ENCODE measurements around the gene DAPK1.

DAPK1 gene

GRCh38 chr9:87720173-87720572, 222.5 kb downstream of the DAPK1 start:
- peaks cover under 1% of the 10 kb centered on the region for H3K4me1 Mint-ChIP-seq (ENCODE audit: low read depth)
- no peaks in the 10 kb centered on the region for H3K9me3 Mint-ChIP-seq
- H3K27me3 Mint-ChIP-seq = peaks cover 12% of the 10 kb centered on the region

GRCh38 chr9:87722393-87723088, 224.9 kb downstream of the DAPK1 start:
- no peak for DNase-seq
- Mint-ChIP-seq H3K4me1 (ENCODE audit: low read depth) (peaks cover 15% of the 10 kb centered on the region), H3K36me3 (ENCODE audit: low read depth) (no peaks in the 10 kb centered on the region), H3K4me3 (no peak overlapping the region), H3K27me3 (peaks cover 26% of the 10 kb centered on the region), H3K27ac (no peak overlapping the region), H3K9me3 (no peaks in the 10 kb centered on the region)

More at GRCh38 chr9:87720173-87720572, 222.5 kb downstream of the DAPK1 start:
- Mint-ChIP-seq H3K36me3 (ENCODE audit: low read depth) (no peaks in the 10 kb centered on the region), H3K4me3 (no peak overlapping the region), H3K27ac (no peak overlapping the region)
- DNase-seq = no peak

GRCh38 chr9:87725356-87725899, 227.8 kb downstream of the DAPK1 start:
- Mint-ChIP-seq H3K9me3 (no peaks in the 10 kb centered on the region), H3K27me3 (peaks cover 30% of the 10 kb centered on the region), H3K4me1 (ENCODE audit: low read depth) (peaks cover 28% of the 10 kb centered on the region), H3K36me3 (ENCODE audit: low read depth) (peaks cover 6% of the 10 kb centered on the region), H3K4me3 (peak overlapping the region; percentile 82), H3K27ac (peak overlapping the region; percentile 84)
- DNase-seq = no peak

GRCh38 chr9:87725900-87726709, 228.4 kb downstream of the DAPK1 start, which contains the start of gene CTSL:
CTSL (plus strand) TSS chr9:87726119; CDS start chr9:87727604, 1,485 bp downstream.
- Mint-ChIP-seq H3K9me3 (no peaks in the 10 kb centered on the region), H3K4me1 (ENCODE audit: low read depth) (peaks cover 28% of the 10 kb centered on the region), H3K4me3 (peak within 1 kb of the TSS; percentile 82), H3K36me3 (ENCODE audit: low read depth) (peaks cover 10% of the 10 kb centered on the region), H3K27me3 (peaks cover 30% of the 10 kb centered on the region), H3K27ac (peak within 1 kb of the TSS; percentile 84)
- DNase-seq = peak; percentile 70

GRCh38 chr9:87729246-87729645, 231.6 kb downstream of the DAPK1 start:
- H3K9me3 Mint-ChIP-seq = no peaks in the 10 kb centered on the region
- no peak overlapping the region for H3K27ac Mint-ChIP-seq

GRCh38 chr9:87731321-87731720, 233.7 kb downstream of the DAPK1 start:
- Mint-ChIP-seq H3K4me3 (no peak overlapping the region), H3K9me3 (no peaks in the 10 kb centered on the region), H3K36me3 (ENCODE audit: low read depth) (peaks cover 12% of the 10 kb centered on the region), H3K27me3 (peaks cover 36% of the 10 kb centered on the region), H3K27ac (no peak overlapping the region), H3K4me1 (ENCODE audit: low read depth) (peaks cover 24% of the 10 kb centered on the region)
- no peak for DNase-seq

More at GRCh38 chr9:87729246-87729645, 231.6 kb downstream of the DAPK1 start:
- DNase-seq = no peak
- Mint-ChIP-seq H3K36me3 (ENCODE audit: low read depth) (peaks cover 12% of the 10 kb centered on the region), H3K4me1 (ENCODE audit: low read depth) (peaks cover 32% of the 10 kb centered on the region), H3K4me3 (no peak overlapping the region), H3K27me3 (peaks cover 45% of the 10 kb centered on the region)

GRCh38 chr9:87732344-87732743, 234.7 kb downstream of the DAPK1 start:
- Mint-ChIP-seq H3K27ac (no peak overlapping the region), H3K27me3 (peaks cover 37% of the 10 kb centered on the region), H3K36me3 (ENCODE audit: low read depth) (peaks cover 12% of the 10 kb centered on the region), H3K4me1 (ENCODE audit: low read depth) (peaks cover 18% of the 10 kb centered on the region), H3K9me3 (no peaks in the 10 kb centered on the region), H3K4me3 (no peak overlapping the region)
- DNase-seq = no peak

- Mint-ChIP-seq H3K27ac (no peak overlapping the region), H3K9me3 (peaks cover 3% of the 10 kb centered on the region), H3K27me3 (peaks cover 38% of the 10 kb centered on the region), H3K4me3 (no peak overlapping the region), H3K36me3 (ENCODE audit: low read depth) (peaks cover 12% of the 10 kb centered on the region), H3K4me1 (ENCODE audit: low read depth) (peaks cover 17% of the 10 kb centered on the region)
- no peak for DNase-seq
Measured at GRCh38 chr9:87732756-87733155, 235.1 kb downstream of the DAPK1 start.

GRCh38 chr9:87733273-87734052, 235.8 kb downstream of the DAPK1 start:
- Mint-ChIP-seq H3K4me3 (no peak overlapping the region), H3K9me3 (peaks cover 7% of the 10 kb centered on the region), H3K36me3 (ENCODE audit: low read depth) (peaks cover 10% of the 10 kb centered on the region), H3K4me1 (ENCODE audit: low read depth) (peaks cover 13% of the 10 kb centered on the region), H3K27ac (no peak overlapping the region), H3K27me3 (peaks cover 42% of the 10 kb centered on the region)
- no peak for DNase-seq

GRCh38 chr9:87734106-87734505, 236.4 kb downstream of the DAPK1 start:
- no peak overlapping the region for H3K4me3 Mint-ChIP-seq
- H3K36me3 Mint-ChIP-seq (ENCODE audit: low read depth) = peaks cover 10% of the 10 kb centered on the region
- H3K27ac Mint-ChIP-seq = no peak overlapping the region
- peaks cover 9% of the 10 kb centered on the region for H3K4me1 Mint-ChIP-seq (ENCODE audit: low read depth)
- peaks cover 42% of the 10 kb centered on the region for H3K27me3 Mint-ChIP-seq
- DNase-seq = no peak
- peaks cover 7% of the 10 kb centered on the region for H3K9me3 Mint-ChIP-seq

- Mint-ChIP-seq H3K4me1 (ENCODE audit: low read depth) (peaks cover 4% of the 10 kb centered on the region), H3K4me3 (no peak overlapping the region), H3K27me3 (peaks cover 38% of the 10 kb centered on the region), H3K27ac (no peak overlapping the region), H3K36me3 (ENCODE audit: low read depth) (no peaks in the 10 kb centered on the region), H3K9me3 (peaks cover 10% of the 10 kb centered on the region)
- DNase-seq = no peak
Measured at GRCh38 chr9:87739546-87739945, 241.9 kb downstream of the DAPK1 start.

GRCh38 chr9:87740209-87740608, 242.5 kb downstream of the DAPK1 start:
- no peak for DNase-seq
- Mint-ChIP-seq H3K36me3 (ENCODE audit: low read depth) (no peaks in the 10 kb centered on the region), H3K4me3 (no peak overlapping the region), H3K9me3 (peaks cover 10% of the 10 kb centered on the region), H3K27me3 (peaks cover 37% of the 10 kb centered on the region), H3K27ac (no peak overlapping the region), H3K4me1 (ENCODE audit: low read depth) (peaks cover 4% of the 10 kb centered on the region)

- Mint-ChIP-seq H3K27ac (no peak overlapping the region), H3K27me3 (peaks cover 33% of the 10 kb centered on the region), H3K4me3 (no peak overlapping the region), H3K4me1 (ENCODE audit: low read depth) (peaks cover 4% of the 10 kb centered on the region), H3K36me3 (ENCODE audit: low read depth) (no peaks in the 10 kb centered on the region), H3K9me3 (peaks cover 10% of the 10 kb centered on the region)
- DNase-seq = no peak
Measured at GRCh38 chr9:87741326-87741725, 243.7 kb downstream of the DAPK1 start.

GRCh38 chr9:87741891-87742290, 244.2 kb downstream of the DAPK1 start:
- DNase-seq = no peak
- H3K9me3 Mint-ChIP-seq = peaks cover 10% of the 10 kb centered on the region

More at GRCh38 chr9:87741891-87742290, 244.2 kb downstream of the DAPK1 start:
- Mint-ChIP-seq H3K27ac (no peak overlapping the region), H3K4me3 (no peak overlapping the region), H3K4me1 (ENCODE audit: low read depth) (peaks cover 4% of the 10 kb centered on the region), H3K36me3 (ENCODE audit: low read depth) (no peaks in the 10 kb centered on the region), H3K27me3 (peaks cover 30% of the 10 kb centered on the region)

Measured in activated T-cell treated with anti-CD3 and anti-CD28 coated beads, Interleukin-2, amount 50 U/mL, for 24 hours (primary cell).